Loucy (cell line): ENCODE results near the gene SGMS2.

Experiments
- H2AFZ ChIP-seq: fragments of 200-600 bp; sonication (generic); 2 replicates; pipeline ENCODE4 v1.6.0; 2016; ENCODE audit warnings: antibody characterized with exemption, mild to moderate bottlenecking, low read length, moderate library complexity
- H3F3A ChIP-seq: fragments of 200-600 bp; 2 replicates; pipeline ENCODE4 v1.6.0; 2016; ENCODE audit warnings: antibody characterized with exemption, low read depth, mild to moderate bottlenecking
- H3K27me3 ChIP-seq: fragments of 200-600 bp; sonication (generic); 2 replicates; pipeline ENCODE4 v1.6.1; 2014; ENCODE audit warnings: low read length, mild to moderate bottlenecking; ENCODE audit not compliant: insufficient read depth, poor library complexity, severe bottlenecking
- H3K36me3 ChIP-seq: fragments of 200-600 bp; sonication (generic); 2 replicates; pipeline ENCODE4 v1.6.1; 2016; ENCODE audit warnings: low read length; ENCODE audit not compliant: insufficient read depth
- H3K4me1 ChIP-seq: fragments of 200-600 bp; sonication (generic); 2 replicates; pipeline ENCODE4 v1.5.1; 2014; ENCODE audit warnings: low read length, mild to moderate bottlenecking; ENCODE audit not compliant: insufficient read depth, poor library complexity, severe bottlenecking
- H3K4me2 ChIP-seq: fragments of 200-600 bp; sonication (generic); 2 replicates; pipeline ENCODE4 v1.6.0; 2014; ENCODE audit warnings: antibody characterized with exemption, low read length, low read depth, mild to moderate bottlenecking; ENCODE audit not compliant: poor library complexity, severe bottlenecking
- H3K4me3 ChIP-seq: fragments of 200-600 bp; sonication (generic); 2 replicates; pipeline ENCODE4 v1.5.1; 2014; ENCODE audit warnings: low read length, mild to moderate bottlenecking, mixed read lengths; ENCODE audit not compliant: poor library complexity, severe bottlenecking
- H3K79me2 ChIP-seq: fragments of 200-600 bp; sonication (generic); 2 replicates; pipeline ENCODE4 v1.6.1; 2014; ENCODE audit warnings: low read length; ENCODE audit not compliant: insufficient read depth
- H3K9ac ChIP-seq: fragments of 200-600 bp; sonication (generic); 2 replicates; pipeline ENCODE4 v1.6.0; 2014; ENCODE audit warnings: mild to moderate bottlenecking, low read depth, low read length, moderate library complexity; ENCODE audit not compliant: poor library complexity, severe bottlenecking
- H3K9me2 ChIP-seq: fragments of 200-600 bp; sonication (generic); replicated peaks from 2 replicates; pipeline ENCODE4 v1.6.1; 2016; ENCODE audit warnings: low read depth, low read length, mixed read lengths
- H3K9me3 ChIP-seq: fragments of 200-600 bp; sonication (generic); 2 replicates; pipeline ENCODE4 v1.6.1; 2014; ENCODE audit warnings: mild to moderate bottlenecking, antibody characterized with exemption, low read length, low read depth; ENCODE audit not compliant: insufficient read depth
- H4K20me1 ChIP-seq: fragments of 200-600 bp; sonication (generic); 2 replicates; pipeline ENCODE4 v1.6.0; 2014; ENCODE audit warnings: antibody characterized with exemption, low read length, mild to moderate bottlenecking; ENCODE audit not compliant: insufficient read depth, poor library complexity, severe bottlenecking
- EZH2phosphoT487 ChIP-seq: fragments of 200-600 bp; IDR thresholded peaks from 2 replicates; pipeline ENCODE4 v1.6.1; 2018; ENCODE audit warnings: antibody characterized with exemption, mild to moderate bottlenecking, moderate library complexity, borderline replicate concordance
- TF ChIP-seq, protein P1 (sequence below): fragments of 200-600 bp; sonication (generic); conservative IDR thresholded peaks from 2 replicates; pipeline ENCODE4 v1.5.1; 2014; ENCODE audit warnings: mild to moderate bottlenecking, antibody characterized with exemption, low read length

Gene SGMS2

GRCh38 chr4:107896646-107897045 is 71.9 kb downstream of the SGMS2 start:
- Histone ChIP-seq H3F3A (no peaks in the 10 kb centered on the region), H3K9me3 (no peaks in the 10 kb centered on the region), H3K36me3 (no peaks in the 10 kb centered on the region), H2AFZ (no peak overlapping the region), H3K27me3 (peaks cover 5% of the 10 kb centered on the region), H3K4me2 (no peak overlapping the region), H3K4me3 (no peak overlapping the region), H3K9me2 (no peaks in the 10 kb centered on the region), H4K20me1 (no peaks in the 10 kb centered on the region), H3K9ac (no peak overlapping the region), H3K79me2 (no peaks in the 10 kb centered on the region), H3K4me1 (no peaks in the 10 kb centered on the region)
- TF ChIP-seq, protein P1, sequence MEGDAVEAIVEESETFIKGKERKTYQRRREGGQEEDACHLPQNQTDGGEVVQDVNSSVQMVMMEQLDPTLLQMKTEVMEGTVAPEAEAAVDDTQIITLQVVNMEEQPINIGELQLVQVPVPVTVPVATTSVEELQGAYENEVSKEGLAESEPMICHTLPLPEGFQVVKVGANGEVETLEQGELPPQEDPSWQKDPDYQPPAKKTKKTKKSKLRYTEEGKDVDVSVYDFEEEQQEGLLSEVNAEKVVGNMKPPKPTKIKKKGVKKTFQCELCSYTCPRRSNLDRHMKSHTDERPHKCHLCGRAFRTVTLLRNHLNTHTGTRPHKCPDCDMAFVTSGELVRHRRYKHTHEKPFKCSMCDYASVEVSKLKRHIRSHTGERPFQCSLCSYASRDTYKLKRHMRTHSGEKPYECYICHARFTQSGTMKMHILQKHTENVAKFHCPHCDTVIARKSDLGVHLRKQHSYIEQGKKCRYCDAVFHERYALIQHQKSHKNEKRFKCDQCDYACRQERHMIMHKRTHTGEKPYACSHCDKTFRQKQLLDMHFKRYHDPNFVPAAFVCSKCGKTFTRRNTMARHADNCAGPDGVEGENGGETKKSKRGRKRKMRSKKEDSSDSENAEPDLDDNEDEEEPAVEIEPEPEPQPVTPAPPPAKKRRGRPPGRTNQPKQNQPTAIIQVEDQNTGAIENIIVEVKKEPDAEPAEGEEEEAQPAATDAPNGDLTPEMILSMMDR, result no peak
- no peak for TF ChIP-seq EZH2phosphoT487

DNA sequence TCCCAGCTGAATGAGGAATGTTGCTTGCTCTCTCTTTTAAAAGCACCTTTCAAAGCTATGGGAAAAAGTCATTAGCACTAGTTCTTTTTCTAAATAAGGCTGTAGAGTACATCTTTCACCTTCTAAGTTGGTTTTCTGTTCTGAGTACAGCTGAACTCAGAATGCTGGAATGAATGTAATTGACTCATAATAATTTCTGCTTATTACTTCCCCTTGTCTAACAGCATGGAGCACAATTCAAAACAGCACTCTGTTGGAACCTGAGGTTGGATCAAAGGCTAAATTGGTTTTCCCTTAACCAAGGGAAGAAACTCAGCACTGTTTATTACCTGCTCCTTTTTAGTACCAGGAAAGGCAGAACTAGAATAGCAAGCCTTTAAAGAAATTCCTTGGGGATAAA is 73.1 kb downstream of the SGMS2 start:
- H3K4me3 ChIP-seq, result no peak overlapping the region
- H3K4me2 ChIP-seq, result no peak overlapping the region
- no peaks in the 10 kb centered on the region for H3K4me1 ChIP-seq
- H3F3A ChIP-seq, result no peaks in the 10 kb centered on the region
- H3K79me2 ChIP-seq, result no peaks in the 10 kb centered on the region
- peaks cover 5% of the 10 kb centered on the region for H3K27me3 ChIP-seq
- no peak overlapping the region for H3K9ac ChIP-seq
- H3K9me3 ChIP-seq, result no peaks in the 10 kb centered on the region
- TF ChIP-seq EZH2phosphoT487, result no peak
- TF ChIP-seq, protein P1, result no peak
- no peak overlapping the region for H2AFZ ChIP-seq
- no peaks in the 10 kb centered on the region for H3K36me3 ChIP-seq
- H3K9me2 ChIP-seq, result no peaks in the 10 kb centered on the region
- no peaks in the 10 kb centered on the region for H4K20me1 ChIP-seq

GRCh38 chr4:107900067-107900466 is 75.3 kb downstream of the SGMS2 start:
- H3K9ac ChIP-seq, result no peak overlapping the region
- no peaks in the 10 kb centered on the region for H3F3A ChIP-seq
- H3K27me3 ChIP-seq, result peaks cover 1% of the 10 kb centered on the region
- H3K36me3 ChIP-seq, result no peaks in the 10 kb centered on the region
- no peak overlapping the region for H3K4me2 ChIP-seq
- no peak overlapping the region for H3K4me3 ChIP-seq
- no peak for TF ChIP-seq EZH2phosphoT487
- TF ChIP-seq, protein P1, result no peak
- H3K79me2 ChIP-seq, result no peaks in the 10 kb centered on the region
- H3K9me2 ChIP-seq, result no peaks in the 10 kb centered on the region
- H3K4me1 ChIP-seq, result no peaks in the 10 kb centered on the region
- H3K9me3 ChIP-seq, result no peaks in the 10 kb centered on the region
- no peaks in the 10 kb centered on the region for H4K20me1 ChIP-seq
- H2AFZ ChIP-seq, result no peak overlapping the region
